Upper lobe of right lung (tissue), 1 donor: ENCODE results near the gene RANBP9. TPM values are rescaled to one million over a fixed set of nuclear protein-coding genes. Genes with fewer than 3 reads are reported as not detected.

Source experiments
- ATAC-seq: fragments of 200-7000 bp; cut with Tn5 transposase; one replicate; pipeline ENCODE4 v1.9.1; 2020; ENCODE audit warnings: mild to moderate bottlenecking, moderate library complexity
- DNase-seq: peaks from one replicate; pipeline ENCODE4 v3.0.0-alpha.2; 2020
- H3K27ac ChIP-seq: fragments of 200-600 bp; one replicate; pipeline ENCODE4 v1.8.0; 2022
- H3K27me3 ChIP-seq: fragments of 200-600 bp; one replicate; pipeline ENCODE4 v1.8.0; 2022; ENCODE audit warnings: mild to moderate bottlenecking
- H3K36me3 ChIP-seq: fragments of 200-600 bp; one replicate; pipeline ENCODE4 v1.8.0; 2022
- H3K4me1 ChIP-seq: fragments of 200-600 bp; one replicate; pipeline ENCODE4 v1.8.0; 2022
- H3K4me3 ChIP-seq: fragments of 200-600 bp; one replicate; pipeline ENCODE4 v1.8.0; 2022; ENCODE audit warnings: mild to moderate bottlenecking
- H3K9me3 ChIP-seq: fragments of 200-600 bp; one replicate; pipeline ENCODE4 v1.8.0; 2022
- intact Hi-C: fragments of 100-400 bp; cut with DNase I; formaldehyde crosslinking; loops from one replicate; pipeline ENCODE4 v1.11.0; 2022
- total RNA-seq: library from RNA; stranded (reverse); fragmentation: NEBNext Ultra II Directional; extraction: Animal tissue kit (Norgen Biotek cat#: 25700); gene quantifications from one replicate; pipeline ENCODE4 v1.2.1, GENCODE V29; 2021
- TF ChIP-seq, protein P1 (sequence below): fragments of 200-600 bp; IDR thresholded peaks from one replicate; pipeline ENCODE4 v1.8.0; 2022; ENCODE audit warnings: antibody characterized with exemption
- donor health status: DM: no; HTN: yes; CAD: no; lungs with severe emphysema.

The RANBP9 gene
- total RNA-seq, 1 donor from 2014 or later: 38.5 TPM

GRCh38 chr6:13689511-13690256 is 22.0 kb downstream of the RANBP9 start:
- no peaks in the 10 kb centered on the region for H3K9me3 ChIP-seq
- ATAC-seq: no peak
- H3K27ac ChIP-seq: no peak overlapping the region
- TF ChIP-seq, protein P1, sequence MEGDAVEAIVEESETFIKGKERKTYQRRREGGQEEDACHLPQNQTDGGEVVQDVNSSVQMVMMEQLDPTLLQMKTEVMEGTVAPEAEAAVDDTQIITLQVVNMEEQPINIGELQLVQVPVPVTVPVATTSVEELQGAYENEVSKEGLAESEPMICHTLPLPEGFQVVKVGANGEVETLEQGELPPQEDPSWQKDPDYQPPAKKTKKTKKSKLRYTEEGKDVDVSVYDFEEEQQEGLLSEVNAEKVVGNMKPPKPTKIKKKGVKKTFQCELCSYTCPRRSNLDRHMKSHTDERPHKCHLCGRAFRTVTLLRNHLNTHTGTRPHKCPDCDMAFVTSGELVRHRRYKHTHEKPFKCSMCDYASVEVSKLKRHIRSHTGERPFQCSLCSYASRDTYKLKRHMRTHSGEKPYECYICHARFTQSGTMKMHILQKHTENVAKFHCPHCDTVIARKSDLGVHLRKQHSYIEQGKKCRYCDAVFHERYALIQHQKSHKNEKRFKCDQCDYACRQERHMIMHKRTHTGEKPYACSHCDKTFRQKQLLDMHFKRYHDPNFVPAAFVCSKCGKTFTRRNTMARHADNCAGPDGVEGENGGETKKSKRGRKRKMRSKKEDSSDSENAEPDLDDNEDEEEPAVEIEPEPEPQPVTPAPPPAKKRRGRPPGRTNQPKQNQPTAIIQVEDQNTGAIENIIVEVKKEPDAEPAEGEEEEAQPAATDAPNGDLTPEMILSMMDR: no peak
- peaks cover 26% of the 10 kb centered on the region for H3K4me1 ChIP-seq
- H3K4me3 ChIP-seq: no peak overlapping the region
- no peaks in the 10 kb centered on the region for H3K27me3 ChIP-seq
- no peaks in the 10 kb centered on the region for H3K36me3 ChIP-seq
- intact Hi-C loops: no loop called here
- no peak for DNase-seq

- no peak overlapping the region for H3K27ac ChIP-seq
- peaks cover 26% of the 10 kb centered on the region for H3K4me1 ChIP-seq
- no peak for ATAC-seq
- H3K4me3 ChIP-seq: no peak overlapping the region
- H3K36me3 ChIP-seq: no peaks in the 10 kb centered on the region
- H3K9me3 ChIP-seq: no peaks in the 10 kb centered on the region
- no peak for DNase-seq
- intact Hi-C loops: no loop called here
- TF ChIP-seq, protein P1: no peak
- H3K27me3 ChIP-seq: no peaks in the 10 kb centered on the region
Observed at GRCh38 chr6:13688692-13689196, 22.9 kb downstream of the RANBP9 start.

- H3K4me3 ChIP-seq: no peak overlapping the region
- ATAC-seq (peak; percentile 64), DNase-seq (no peak)
- no peak overlapping the region for H3K27ac ChIP-seq
- H3K9me3 ChIP-seq: no peaks in the 10 kb centered on the region
- no peaks in the 10 kb centered on the region for H3K27me3 ChIP-seq
- H3K36me3 ChIP-seq: no peaks in the 10 kb centered on the region
- intact Hi-C loops: no loop called here
- H3K4me1 ChIP-seq: peaks cover 26% of the 10 kb centered on the region
- TF ChIP-seq, protein P1: no peak
Observed at GRCh38 chr6:13687917-13688351, 23.7 kb downstream of the RANBP9 start.

GRCh38 chr6:13684855-13685254 is 26.8 kb downstream of the RANBP9 start:
- TF ChIP-seq, protein P1: no peak
- H3K27ac ChIP-seq: no peak overlapping the region
- no peak overlapping the region for H3K4me3 ChIP-seq
- ATAC-seq (no peak), DNase-seq (no peak)
- no peaks in the 10 kb centered on the region for H3K9me3 ChIP-seq
- H3K36me3 ChIP-seq: no peaks in the 10 kb centered on the region
- no peaks in the 10 kb centered on the region for H3K27me3 ChIP-seq
- H3K4me1 ChIP-seq: peaks cover 21% of the 10 kb centered on the region
- intact Hi-C loops: no loop called here

DNA sequence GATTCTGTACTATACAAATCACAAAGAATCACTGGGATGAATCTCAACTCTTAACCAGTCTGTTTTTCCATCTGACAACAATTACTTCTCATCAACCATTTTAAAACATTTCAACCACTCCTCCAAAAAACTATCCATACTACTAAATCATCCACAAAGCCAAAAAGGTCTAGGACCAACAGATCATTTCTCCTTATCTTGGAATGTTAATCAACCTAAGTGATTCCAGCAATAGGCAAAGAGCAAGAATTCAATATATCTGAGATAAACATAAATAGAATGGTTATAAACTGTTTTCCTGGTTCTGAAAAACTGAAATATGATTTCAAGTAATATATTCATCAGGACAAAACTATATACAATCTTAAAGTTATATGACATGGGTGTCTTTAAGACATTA is 28.6 kb downstream of the RANBP9 start:
- no peaks in the 10 kb centered on the region for H3K27me3 ChIP-seq
- ATAC-seq: no peak
- H3K9me3 ChIP-seq: no peaks in the 10 kb centered on the region
- H3K4me3 ChIP-seq: no peak overlapping the region
- H3K36me3 ChIP-seq: no peaks in the 10 kb centered on the region
- intact Hi-C loops: no loop called here
- TF ChIP-seq, protein P1: no peak
- H3K4me1 ChIP-seq: peaks cover 11% of the 10 kb centered on the region
- no peak overlapping the region for H3K27ac ChIP-seq
- no peak for DNase-seq
